Activated naive CD8-positive, alpha-beta T cell treated with anti-CD3 and anti-CD28 coated beads, Interleukin-2, amount 50 U/mL, for 24 hours (primary cell): ENCODE data around the gene RDX.

Experiments used
- ATAC-seq: fragments of 150-1000 bp; cut with Tn5 transposase; one replicate; pipeline ENCODE4 v1.10.0; 2021
- DNase-seq: peaks from one replicate; pipeline ENCODE4 v3.0.0; 2021
- H3K27ac Mint-ChIP-seq: one replicate; pipeline ENCODE4 v1.8.0; 2021; ENCODE audit warnings: mild to moderate bottlenecking, mixed read lengths
- H3K27me3 Mint-ChIP-seq: one replicate; pipeline ENCODE4 v1.8.0; 2021; ENCODE audit warnings: mixed read lengths
- H3K36me3 Mint-ChIP-seq: one replicate; pipeline ENCODE4 v1.8.0; 2021; ENCODE audit warnings: low read depth, mixed read lengths
- H3K4me1 Mint-ChIP-seq: one replicate; pipeline ENCODE4 v1.8.0; 2021; ENCODE audit warnings: mixed read lengths
- H3K4me3 Mint-ChIP-seq: one replicate; pipeline ENCODE4 v1.8.0; 2021; ENCODE audit warnings: mild to moderate bottlenecking, moderate library complexity, mixed read lengths
- H3K9me3 Mint-ChIP-seq: one replicate; pipeline ENCODE4 v1.8.0; 2021; ENCODE audit warnings: mixed read lengths

Gene RDX

GRCh38 chr11:110296226-110297075 lies at the start of gene RDX:
RDX (minus strand) TSS chr11:110296614; CDS start chr11:110279692, 16,922 bp downstream.
- Mint-ChIP-seq H3K27ac (peak within 1 kb of the TSS; percentile 88), H3K4me1 (peaks cover 48% of the 10 kb centered on the region), H3K9me3 (no peaks in the 10 kb centered on the region), H3K27me3 (no peaks in the 10 kb centered on the region), H3K36me3 (peaks cover 4% of the 10 kb centered on the region), H3K4me3 (peak within 1 kb of the TSS; percentile 92)
- peak; percentile 72 for ATAC-seq
- DNase-seq = peak; percentile 69

- Mint-ChIP-seq H3K9me3 (peaks cover 8% of the 10 kb centered on the region), H3K27me3 (no peaks in the 10 kb centered on the region), H3K27ac (peak overlapping the region; percentile 98), H3K4me1 (peaks cover 72% of the 10 kb centered on the region), H3K4me3 (peak overlapping the region; percentile 37), H3K36me3 (peaks cover 12% of the 10 kb centered on the region)
- DNase-seq = no peak
- ATAC-seq = peak; percentile 35
Measured at GRCh38 chr11:110345743-110346142, 49.3 kb upstream of the RDX start.

GRCh38 chr11:110340436-110340835 lies 44.0 kb upstream of the RDX start:
- Mint-ChIP-seq H3K27me3 (no peaks in the 10 kb centered on the region), H3K36me3 (peaks cover 12% of the 10 kb centered on the region), H3K4me1 (peaks cover 47% of the 10 kb centered on the region), H3K4me3 (no peak overlapping the region), H3K9me3 (peaks cover 8% of the 10 kb centered on the region), H3K27ac (no peak overlapping the region)
- no peak for ATAC-seq
- DNase-seq = no peak

- H3K27me3 Mint-ChIP-seq = no peaks in the 10 kb centered on the region
- peaks cover 8% of the 10 kb centered on the region for H3K9me3 Mint-ChIP-seq
- peak; percentile 44 for ATAC-seq
- peaks cover 8% of the 10 kb centered on the region for H3K36me3 Mint-ChIP-seq
- no peak overlapping the region for H3K4me3 Mint-ChIP-seq
- H3K4me1 Mint-ChIP-seq = peaks cover 40% of the 10 kb centered on the region
- H3K27ac Mint-ChIP-seq = peak overlapping the region; percentile 26
- DNase-seq = no peak
Measured at GRCh38 chr11:110339456-110340250, 43.2 kb upstream of the RDX start.

DNA sequence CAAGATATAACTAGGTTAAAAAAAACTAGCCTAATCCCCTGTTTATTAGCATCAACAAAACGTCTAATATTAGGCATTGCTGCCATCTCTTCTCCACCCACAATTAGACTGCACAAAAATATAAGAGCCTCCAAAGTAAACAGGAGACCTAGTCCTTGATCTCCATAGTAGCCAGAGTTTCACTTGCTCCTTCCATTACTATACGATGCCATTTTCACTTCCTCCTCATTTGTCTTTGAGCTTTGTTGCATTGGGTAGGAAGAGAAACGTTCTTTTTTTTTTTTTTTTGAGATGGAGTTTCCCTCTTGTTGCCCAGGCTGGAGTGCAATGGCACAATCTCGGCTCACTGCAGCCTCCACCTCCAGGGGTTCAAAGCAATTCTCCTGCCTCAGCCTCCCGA lies 42.3 kb upstream of the RDX start:
- H3K36me3 Mint-ChIP-seq = peaks cover 5% of the 10 kb centered on the region
- H3K4me1 Mint-ChIP-seq = peaks cover 34% of the 10 kb centered on the region
- no peaks in the 10 kb centered on the region for H3K27me3 Mint-ChIP-seq
- no peak overlapping the region for H3K4me3 Mint-ChIP-seq
- DNase-seq = no peak
- peaks cover 4% of the 10 kb centered on the region for H3K9me3 Mint-ChIP-seq
- no peak for ATAC-seq
- no peak overlapping the region for H3K27ac Mint-ChIP-seq

GRCh38 chr11:110337570-110338193 lies 41.3 kb upstream of the RDX start:
- peaks cover 28% of the 10 kb centered on the region for H3K4me1 Mint-ChIP-seq
- no peaks in the 10 kb centered on the region for H3K27me3 Mint-ChIP-seq
- ATAC-seq = peak; percentile 78
- H3K4me3 Mint-ChIP-seq = no peak overlapping the region
- H3K27ac Mint-ChIP-seq = peak overlapping the region; percentile 55
- no peaks in the 10 kb centered on the region for H3K36me3 Mint-ChIP-seq
- no peaks in the 10 kb centered on the region for H3K9me3 Mint-ChIP-seq
- DNase-seq = peak; percentile 50

- H3K9me3 Mint-ChIP-seq = no peaks in the 10 kb centered on the region
- H3K4me3 Mint-ChIP-seq = no peak overlapping the region
- no peaks in the 10 kb centered on the region for H3K27me3 Mint-ChIP-seq
- peaks cover 28% of the 10 kb centered on the region for H3K4me1 Mint-ChIP-seq
- ATAC-seq (no peak), DNase-seq (no peak)
- no peak overlapping the region for H3K27ac Mint-ChIP-seq
- H3K36me3 Mint-ChIP-seq = peaks cover 2% of the 10 kb centered on the region
Measured at GRCh38 chr11:110336054-110336453, 39.6 kb upstream of the RDX start.

DNA sequence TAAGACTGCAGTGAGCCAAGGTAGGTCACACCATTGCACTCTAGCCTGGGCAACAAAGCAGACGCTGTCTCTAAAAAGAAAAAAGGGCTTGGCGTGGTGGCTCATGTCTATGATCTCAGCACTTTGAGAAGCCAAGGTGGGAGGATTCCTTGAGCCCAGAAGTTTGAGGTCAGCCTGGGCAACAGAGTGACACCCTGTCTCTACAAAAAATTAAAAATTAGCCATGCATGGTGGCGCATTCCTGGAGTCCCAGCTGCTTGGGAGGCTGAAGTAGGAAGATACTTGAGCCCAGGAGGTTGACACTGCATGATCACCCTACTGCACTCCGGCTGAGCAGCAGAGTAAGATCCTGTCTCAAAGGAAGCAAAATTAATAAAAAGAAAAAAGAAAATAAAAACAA lies 38.9 kb upstream of the RDX start:
- peaks cover 2% of the 10 kb centered on the region for H3K9me3 Mint-ChIP-seq
- DNase-seq (no peak), ATAC-seq (no peak)
- H3K27me3 Mint-ChIP-seq = no peaks in the 10 kb centered on the region
- no peak overlapping the region for H3K27ac Mint-ChIP-seq
- peaks cover 28% of the 10 kb centered on the region for H3K4me1 Mint-ChIP-seq
- H3K4me3 Mint-ChIP-seq = no peak overlapping the region
- H3K36me3 Mint-ChIP-seq = peaks cover 3% of the 10 kb centered on the region

DNA sequence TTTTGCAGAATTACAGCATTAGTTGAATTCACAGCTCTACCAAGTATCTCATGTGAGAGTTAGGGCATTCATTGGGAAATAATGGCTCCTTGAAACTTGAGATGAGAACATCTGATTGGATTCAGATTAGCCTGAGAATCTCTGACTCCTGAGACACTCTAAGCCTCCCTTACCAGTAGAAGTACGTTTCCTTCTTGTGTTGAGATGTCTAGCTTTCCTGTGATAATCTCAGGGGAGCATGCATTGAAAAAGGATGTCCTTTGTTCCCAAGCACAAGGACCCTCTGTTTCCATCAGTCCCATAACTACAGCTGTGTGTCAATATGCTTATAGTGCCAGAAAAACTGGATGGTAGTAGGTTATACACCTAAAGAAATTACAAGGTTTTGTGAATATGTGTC lies 35.2 kb upstream of the RDX start:
- H3K36me3 Mint-ChIP-seq = peaks cover 4% of the 10 kb centered on the region
- H3K9me3 Mint-ChIP-seq = peaks cover 4% of the 10 kb centered on the region
- H3K27ac Mint-ChIP-seq = no peak overlapping the region
- DNase-seq (no peak), ATAC-seq (no peak)
- H3K4me3 Mint-ChIP-seq = no peak overlapping the region
- H3K27me3 Mint-ChIP-seq = no peaks in the 10 kb centered on the region
- peaks cover 24% of the 10 kb centered on the region for H3K4me1 Mint-ChIP-seq

GRCh38 chr11:110329445-110329844 lies 33.0 kb upstream of the RDX start:
- Mint-ChIP-seq H3K27me3 (no peaks in the 10 kb centered on the region), H3K36me3 (peaks cover 4% of the 10 kb centered on the region), H3K27ac (no peak overlapping the region), H3K4me1 (peaks cover 24% of the 10 kb centered on the region), H3K9me3 (peaks cover 4% of the 10 kb centered on the region), H3K4me3 (peak overlapping the region; percentile 86)
- DNase-seq = no peak
- no peak for ATAC-seq

DNA sequence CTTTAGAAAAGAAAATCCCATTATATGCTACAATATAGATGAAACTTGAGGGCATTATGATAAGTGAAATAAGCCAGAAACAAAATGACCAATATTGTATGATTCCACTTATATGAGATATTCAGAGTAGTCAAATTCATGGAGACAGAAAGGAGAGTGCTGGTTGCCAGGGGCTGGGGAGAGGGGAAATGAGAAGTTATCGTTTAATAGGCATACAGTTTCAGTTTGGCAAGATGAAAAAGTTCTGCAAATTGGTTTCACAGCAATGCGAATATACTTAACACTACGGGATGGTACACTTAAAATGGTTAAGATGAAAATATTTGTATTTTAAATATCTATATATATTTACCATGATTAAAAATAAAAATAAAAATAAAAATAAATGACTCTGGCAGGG lies 31.1 kb upstream of the RDX start:
- ATAC-seq (no peak), DNase-seq (no peak)
- peaks cover 4% of the 10 kb centered on the region for H3K9me3 Mint-ChIP-seq
- peaks cover 24% of the 10 kb centered on the region for H3K4me1 Mint-ChIP-seq
- peak overlapping the region; percentile 77 for H3K27ac Mint-ChIP-seq
- peaks cover 4% of the 10 kb centered on the region for H3K36me3 Mint-ChIP-seq
- H3K4me3 Mint-ChIP-seq = peak overlapping the region; percentile 86
- no peaks in the 10 kb centered on the region for H3K27me3 Mint-ChIP-seq

DNA sequence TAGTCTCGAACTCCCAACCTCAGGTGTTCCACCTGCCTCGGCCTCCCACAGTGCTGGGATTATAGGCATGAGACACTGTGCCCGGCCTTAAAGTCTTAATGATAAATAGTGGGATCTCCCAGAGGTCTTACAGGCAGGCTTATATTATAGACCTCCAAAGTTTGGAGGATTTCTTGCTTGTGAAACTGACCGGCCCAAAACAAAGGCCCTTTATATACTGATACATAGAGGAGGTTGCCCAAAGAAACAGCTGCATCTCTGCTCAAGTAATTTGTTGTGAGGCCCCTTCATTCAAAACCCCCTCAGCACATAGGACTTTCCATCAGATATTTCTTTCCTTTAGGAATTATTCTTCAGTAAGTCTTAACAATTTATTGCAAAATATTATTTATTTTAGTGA lies 27.4 kb upstream of the RDX start:
- ATAC-seq (no peak), DNase-seq (no peak)
- Mint-ChIP-seq H3K4me1 (peaks cover 17% of the 10 kb centered on the region), H3K36me3 (no peaks in the 10 kb centered on the region), H3K27me3 (peaks cover 4% of the 10 kb centered on the region), H3K4me3 (no peak overlapping the region), H3K27ac (no peak overlapping the region), H3K9me3 (no peaks in the 10 kb centered on the region)

DNA sequence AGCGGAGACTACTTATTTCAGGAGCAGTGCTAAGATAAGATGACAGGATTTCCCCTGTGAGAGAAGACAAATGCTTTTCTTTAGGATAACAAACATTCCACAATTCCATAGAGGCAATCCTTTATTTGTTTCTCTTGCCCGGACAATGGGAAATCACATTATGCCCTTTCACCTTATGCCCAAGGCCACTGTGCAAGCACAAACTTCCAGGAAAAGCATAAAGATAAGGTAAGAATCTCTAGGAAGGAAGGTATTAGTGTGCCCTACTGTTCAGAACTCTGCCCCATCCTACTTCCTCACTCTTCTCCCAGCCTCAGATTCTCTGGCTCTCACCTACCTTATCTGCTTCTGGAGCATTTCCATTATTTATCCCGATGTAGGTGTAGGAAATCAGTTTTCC lies 23.1 kb upstream of the RDX start:
- no peak overlapping the region for H3K4me3 Mint-ChIP-seq
- no peaks in the 10 kb centered on the region for H3K36me3 Mint-ChIP-seq
- no peak overlapping the region for H3K27ac Mint-ChIP-seq
- no peak for DNase-seq
- peaks cover 4% of the 10 kb centered on the region for H3K27me3 Mint-ChIP-seq
- no peaks in the 10 kb centered on the region for H3K9me3 Mint-ChIP-seq
- no peaks in the 10 kb centered on the region for H3K4me1 Mint-ChIP-seq
- no peak for ATAC-seq

DNA sequence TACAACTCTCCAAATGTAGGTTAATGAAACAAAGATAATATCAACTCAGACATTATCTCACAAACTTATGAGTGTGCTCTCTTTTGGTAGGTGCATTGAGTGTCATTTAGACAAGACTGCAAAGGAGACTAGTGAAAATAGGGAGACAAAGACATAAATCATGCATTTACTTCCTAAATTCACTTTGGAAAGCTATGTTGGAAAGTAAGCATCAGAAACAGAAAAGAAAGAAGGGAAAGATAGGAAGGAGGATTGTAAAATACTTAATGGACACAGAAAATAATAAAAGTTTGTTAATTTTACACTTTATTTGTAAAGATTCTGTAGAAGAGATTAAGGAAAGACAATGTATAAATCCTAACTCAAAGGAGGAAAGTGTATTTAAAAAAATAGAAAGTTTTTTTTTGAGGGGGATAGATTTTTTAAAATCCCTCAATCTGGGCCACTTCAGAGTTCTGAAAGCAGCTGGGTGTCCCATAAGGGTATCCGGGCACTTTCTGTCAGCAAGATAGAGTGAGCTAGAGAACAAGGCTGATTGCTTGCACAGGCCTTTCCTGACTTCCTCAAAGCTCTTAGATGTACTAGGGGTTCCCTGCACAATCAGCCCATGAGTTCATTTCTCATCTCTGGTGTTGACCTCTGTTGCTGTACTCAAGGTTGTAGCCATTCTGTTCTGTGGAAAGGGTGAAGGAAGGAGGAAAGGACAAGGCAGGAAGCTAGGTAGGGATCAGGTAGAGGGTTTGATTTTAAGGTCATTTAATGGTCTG lies 22.4 kb upstream of the RDX start:
- H3K27ac Mint-ChIP-seq = no peak overlapping the region
- H3K4me1 Mint-ChIP-seq = no peaks in the 10 kb centered on the region
- peaks cover 4% of the 10 kb centered on the region for H3K27me3 Mint-ChIP-seq
- DNase-seq = no peak
- H3K9me3 Mint-ChIP-seq = no peaks in the 10 kb centered on the region
- H3K4me3 Mint-ChIP-seq = no peak overlapping the region
- no peak for ATAC-seq
- no peaks in the 10 kb centered on the region for H3K36me3 Mint-ChIP-seq
